GM10248 (cell line): ENCODE results near the gene SAMD14.

ENCODE experiments used
- CTCF ChIA-PET: fragments of 300-600 bp; sonication (Branson Sonifier 250); formaldehyde crosslinking; extraction: SDS; loops from one replicate; lab custom pipeline; 2021; ENCODE audit warnings: antibody characterized with exemption; lab: Yijun Ruan, JAX
- POLR2A ChIA-PET: fragments of 350-650 bp; sonication (Branson Sonifier 250); formaldehyde crosslinking; extraction: SDS; loops from one replicate; lab custom pipeline; 2020; ENCODE audit warnings: antibody characterized with exemption; lab: Yijun Ruan, JAX
- DNase-seq: peaks from one replicate; pipeline ENCODE4 v3.0.0; 2012; ENCODE audit errors: extremely low spot score
- TF ChIP-seq, protein P1 (sequence below): IDR thresholded peaks from 2 replicates; pipeline ENCODE4 v1.5.1; 2012; ENCODE audit warnings: mild to moderate bottlenecking, low read depth; ENCODE audit errors: extremely low read depth, missing control alignments, control extremely low read depth

SAMD14 gene

DNA sequence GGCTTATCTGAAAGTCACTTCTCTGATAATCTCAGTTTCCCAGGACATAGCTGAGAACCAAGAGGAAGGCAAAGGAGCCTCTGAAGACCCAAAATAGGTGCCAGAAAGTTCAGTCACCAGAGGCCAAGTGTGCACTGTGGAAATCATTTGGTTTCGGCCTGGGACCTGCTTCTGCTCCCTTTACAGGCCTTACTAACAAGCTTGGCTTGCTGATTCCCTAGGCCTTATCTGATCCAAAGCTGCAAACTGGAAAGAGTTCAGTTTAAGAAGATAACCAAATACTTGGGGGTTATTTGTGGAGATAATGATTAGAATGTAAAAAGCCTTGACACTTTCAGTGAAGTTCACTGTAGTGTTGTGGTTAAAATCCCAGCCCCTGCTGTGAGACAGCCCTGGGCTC, 57.0 kb downstream of the SAMD14 start:
- DNase-seq = no peak
- POLR2A ChIA-PET = no interaction called here
- CTCF ChIA-PET = interaction anchor here (1.1 to 2.0 kb wide), 6 partner anchors 9 to 120 kb away, joined by 3 to 11 read pairs (median 4); no protein-coding TSS in a partner anchor
- TF ChIP-seq, protein P1, sequence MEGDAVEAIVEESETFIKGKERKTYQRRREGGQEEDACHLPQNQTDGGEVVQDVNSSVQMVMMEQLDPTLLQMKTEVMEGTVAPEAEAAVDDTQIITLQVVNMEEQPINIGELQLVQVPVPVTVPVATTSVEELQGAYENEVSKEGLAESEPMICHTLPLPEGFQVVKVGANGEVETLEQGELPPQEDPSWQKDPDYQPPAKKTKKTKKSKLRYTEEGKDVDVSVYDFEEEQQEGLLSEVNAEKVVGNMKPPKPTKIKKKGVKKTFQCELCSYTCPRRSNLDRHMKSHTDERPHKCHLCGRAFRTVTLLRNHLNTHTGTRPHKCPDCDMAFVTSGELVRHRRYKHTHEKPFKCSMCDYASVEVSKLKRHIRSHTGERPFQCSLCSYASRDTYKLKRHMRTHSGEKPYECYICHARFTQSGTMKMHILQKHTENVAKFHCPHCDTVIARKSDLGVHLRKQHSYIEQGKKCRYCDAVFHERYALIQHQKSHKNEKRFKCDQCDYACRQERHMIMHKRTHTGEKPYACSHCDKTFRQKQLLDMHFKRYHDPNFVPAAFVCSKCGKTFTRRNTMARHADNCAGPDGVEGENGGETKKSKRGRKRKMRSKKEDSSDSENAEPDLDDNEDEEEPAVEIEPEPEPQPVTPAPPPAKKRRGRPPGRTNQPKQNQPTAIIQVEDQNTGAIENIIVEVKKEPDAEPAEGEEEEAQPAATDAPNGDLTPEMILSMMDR = no peak

DNA sequence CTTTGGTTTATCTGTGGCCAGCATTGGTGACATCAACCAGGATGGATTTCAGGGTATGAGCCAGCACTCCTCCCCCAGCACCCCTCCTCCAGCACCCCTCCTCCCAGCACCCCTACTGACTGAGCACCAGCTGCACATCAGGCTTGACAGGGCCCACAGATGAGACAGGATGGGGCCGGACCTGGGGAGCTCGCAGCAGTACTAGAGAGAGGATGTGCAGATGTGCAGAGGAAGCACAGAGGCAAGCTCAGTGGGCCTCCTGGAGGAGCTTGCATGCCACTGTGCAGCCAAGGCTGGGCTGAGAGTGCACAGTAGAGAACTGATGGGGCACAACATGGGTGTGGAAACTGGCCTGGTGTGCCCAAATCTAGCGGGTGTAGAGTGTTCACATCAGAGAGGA, 57.8 kb downstream of the SAMD14 start:
- POLR2A ChIA-PET = no interaction called here
- TF ChIP-seq, protein P1 = no peak
- no peak for DNase-seq
- CTCF ChIA-PET = interaction anchor here (0.7 kb wide), 1 partner anchor 16 kb away, joined by 3 read pairs; no protein-coding TSS in a partner anchor

- TF ChIP-seq, protein P1 = no peak
- ChIA-PET CTCF (interaction anchor here (0.7 kb wide), 1 partner anchor 16 kb away, joined by 3 read pairs; no protein-coding TSS in a partner anchor), POLR2A (no interaction called here)
- no peak for DNase-seq
Measured at GRCh38 chr17:50071692-50072091, 58.3 kb downstream of the SAMD14 start.

DNA sequence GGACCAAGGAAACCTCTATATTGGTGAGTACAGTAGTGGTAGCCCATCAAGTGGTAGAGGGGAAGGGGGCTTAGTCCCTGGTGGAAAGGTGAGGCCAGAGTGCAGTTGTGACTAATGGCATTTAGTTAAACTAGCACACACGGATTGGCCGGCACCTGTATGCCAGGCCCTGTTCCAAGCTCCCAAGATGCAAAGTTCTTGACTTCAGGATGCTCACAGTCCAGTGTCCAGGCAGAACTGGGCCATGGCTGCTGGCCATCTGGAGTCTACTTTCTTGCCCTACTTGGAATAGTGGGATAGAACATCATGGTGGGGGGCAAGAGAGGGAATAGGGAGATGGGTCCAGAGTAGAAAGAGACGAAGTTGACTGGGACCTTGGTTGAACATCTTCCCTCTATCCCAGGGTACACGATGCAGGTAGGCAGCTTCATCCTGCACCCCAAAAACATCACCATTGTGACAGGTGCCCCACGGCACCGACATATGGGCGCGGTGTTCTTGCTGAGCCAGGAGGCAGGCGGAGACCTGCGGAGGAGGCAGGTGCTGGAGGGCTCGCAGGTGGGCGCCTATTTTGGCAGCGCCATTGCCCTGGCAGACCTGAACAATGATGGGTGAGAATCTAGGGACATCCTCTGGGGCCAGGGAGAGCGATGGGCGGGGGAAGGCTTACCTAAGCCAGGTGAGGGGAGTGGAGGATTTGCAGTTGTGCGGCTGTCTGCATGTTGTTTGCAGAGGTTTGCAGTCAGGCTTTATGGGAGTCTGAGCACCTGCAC, 58.9 kb downstream of the SAMD14 start:
- POLR2A ChIA-PET = no interaction called here
- CTCF ChIA-PET = interaction anchor here (1.0 kb wide), 1 partner anchor 17 kb away, joined by 3 read pairs; no protein-coding TSS in a partner anchor
- no peak for DNase-seq
- TF ChIP-seq, protein P1 = no peak

GRCh38 chr17:50067996-50068395, 62.0 kb downstream of the SAMD14 start:
- CTCF ChIA-PET = interaction anchor here (1.1 to 2.5 kb wide), 5 partner anchors 10 to 26 kb away, joined by 3 to 12 read pairs (median 8); partner anchors contain the start of gene ITGA3
- TF ChIP-seq, protein P1 = no peak
- DNase-seq = no peak
- POLR2A ChIA-PET = no interaction called here

GRCh38 chr17:50066995-50067394, 63.0 kb downstream of the SAMD14 start:
- ChIA-PET CTCF (interaction anchor here (1.0 to 2.5 kb wide), 7 partner anchors 11 to 73 kb away, joined by 3 to 12 read pairs (median 6); partner anchors contain the start of gene ITGA3), POLR2A (no interaction called here)
- TF ChIP-seq, protein P1 = no peak

More at GRCh38 chr17:50066995-50067394, 63.0 kb downstream of the SAMD14 start:
- no peak for DNase-seq
